K562 (cell line): ENCODE data around the gene ANK3. TPM values are rescaled to one million over a fixed set of nuclear protein-coding genes. Genes with fewer than 3 reads are reported as not detected.

Source experiments
- AFF1 ChIP-seq, 2 experiments: fragments of 450-650 bp; IDR thresholded peaks; 2 replicates each; pipeline ENCODE4 v1.6.1; 2018; ENCODE audit warnings: mild to moderate bottlenecking in 2 of 2, low read depth in 1 of 2; ENCODE audit not compliant: partially characterized antibody in 2 of 2
- ASH1L ChIP-seq: fragments of 450-650 bp; IDR thresholded peaks from 2 replicates; pipeline ENCODE4 v1.6.1; 2018; ENCODE audit warnings: borderline replicate concordance, mild to moderate bottlenecking, low read depth; ENCODE audit not compliant: partially characterized antibody
- FOXK2 ChIP-seq, 2 experiments: fragments of 450-650 bp; IDR thresholded peaks in 1 of 2; conservative IDR thresholded peaks in 1 of 2; 2 replicates each; pipeline ENCODE4 v1.6.1; 2016; ENCODE audit warnings: low read depth in 2 of 2, mild to moderate bottlenecking in 1 of 2
- KDM4B ChIP-seq, 2 experiments: fragments of 450-650 bp in 1 of 2; sonication (generic) in 1 of 2; IDR thresholded peaks; 2 replicates each; pipeline ENCODE4 v1.6.1; 2016 to 2017; ENCODE audit warnings: borderline replicate concordance in 2 of 2, antibody characterized with exemption in 1 of 2, low read depth in 1 of 2, mild to moderate bottlenecking in 1 of 2
- MLX ChIP-seq, 2 experiments: fragments of 450-650 bp in 1 of 2; sonication (generic) in 1 of 2; formaldehyde crosslinking; conservative IDR thresholded peaks; 2 replicates each; pipeline versions ENCODE4 v1.4.0 to v1.8.1; 2020 to 2022; ENCODE audit warnings: mild to moderate bottlenecking in 1 of 2, missing genetic modification reagents in 1 of 2
- TAF9B ChIP-seq: fragments of 450-650 bp; IDR thresholded peaks from 2 replicates; pipeline ENCODE4 v1.6.1; 2018; ENCODE audit warnings: mild to moderate bottlenecking; ENCODE audit not compliant: partially characterized antibody
- TAL1 ChIP-seq: fragments of 450-650 bp; IDR thresholded peaks from 2 replicates; pipeline ENCODE4 v1.6.1; 2016; ENCODE audit warnings: mild to moderate bottlenecking
- THRA ChIP-seq: fragments of 450-650 bp; IDR thresholded peaks from 2 replicates; pipeline ENCODE4 v1.6.1; 2017; ENCODE audit warnings: mild to moderate bottlenecking, moderate library complexity
- ZNF316 ChIP-seq: fragments of 450-650 bp; IDR thresholded peaks from 2 replicates; pipeline ENCODE4 v1.6.1; 2016
- ZNF318 ChIP-seq, 2 experiments: fragments of 450-650 bp; IDR thresholded peaks; 2 replicates each; pipeline ENCODE4 v1.6.1; 2016; ENCODE audit warnings: mild to moderate bottlenecking in 2 of 2, borderline replicate concordance in 1 of 2, low read depth in 1 of 2, moderate library complexity in 1 of 2
- ZNF444 ChIP-seq: fragments of 250-450 bp; sonication (Bioruptor Pico); IDR thresholded peaks from 2 replicates; pipeline ENCODE4 v1.4.0; 2020; ENCODE audit warnings: mild to moderate bottlenecking, moderate library complexity
- polyA plus RNA-seq, 8 experiments: library from polyadenylated mRNA; depleted of rRNA in 4 of 8; stranded (reverse) in 5 of 8; unstranded in 3 of 8; fragments of >200 nt; fragmentation: Nextera tagmentation in 2 of 8; fragmentation: Illumina TruSeq in 1 of 8; extraction: Ambion mirVana in 2 of 8; extraction: Trizol in 1 of 8; gene quantifications; 2 replicates each; pipeline versions ENCODE4 v1.2.1 to v1.2.3, GENCODE V29; 2011 to 2014; ENCODE audit warnings: inconsistent platforms in 1 of 8, missing spikeins in 1 of 8
- total RNA-seq, 7 experiments: library from RNA; depleted of rRNA in 6 of 7; stranded (reverse); fragments of >200 nt in 6 of 7; fragmentation: Illumina TruSeq in 2 of 7; extraction: Trizol in 2 of 7; gene quantifications; 2 replicates each; pipeline versions ENCODE4 v1.2.1 to v1.2.3, GENCODE V29; 2011 to 2021; ENCODE audit warnings: low replicate concordance in 1 of 7

The ANK3 gene
- total and polyA plus RNA-seq, 9 of the 15 experiments (the other 6 are each of a cell fraction or from before 2014, with no cell fraction given), result 10.0 to 32.3 (median 17.9) TPM

- no peak for TF ChIP-seq AFF1 (IDR thresholded peaks at IDR 0.05; ENCODE audit: low read depth in 1 of 2, partially characterized antibody in 2 of 2)
- no peak for TF ChIP-seq MLX (CRISPR knock-in tag; conservative IDR thresholded peaks at IDR 0.05)
- TF ChIP-seq FOXK2 (conservative IDR thresholded peaks at IDR 0.05 in 1 of 2, IDR thresholded peaks at IDR 0.05 in 1 of 2; ENCODE audit: low read depth in 2 of 2), result no peak
- TF ChIP-seq TAF9B, result no peak
- no peak for TF ChIP-seq ZNF444
- TF ChIP-seq ASH1L, result no peak
- TF ChIP-seq TAL1, result peak; percentile 27; the same call in 1 of the 2 replicates
- no peak for TF ChIP-seq KDM4B (IDR thresholded peaks at IDR 0.05; ENCODE audit: borderline replicate concordance in 2 of 2, low read depth in 1 of 2)
- TF ChIP-seq ZNF318 (IDR thresholded peaks at IDR 0.05; ENCODE audit: borderline replicate concordance in 1 of 2, low read depth in 1 of 2), result no peak
- TF ChIP-seq ZNF316, result no peak
- no peak for TF ChIP-seq THRA
These were observed 84.2 kb downstream of the ANK3 start (continued) for GRCh38 chr10:60305380-60305892.
